HG02852 (cell line): ENCODE data around the gene CTU1.

ENCODE experiments used
- ATAC-seq: cut with Tn5 transposase; IDR thresholded peaks from one replicate; pipeline ENCODE4 v1.9.1; 2021; ENCODE audit warnings: mild to moderate bottlenecking, moderate library complexity; ENCODE audit not compliant: unreplicated experiment

The CTU1 gene

DNA sequence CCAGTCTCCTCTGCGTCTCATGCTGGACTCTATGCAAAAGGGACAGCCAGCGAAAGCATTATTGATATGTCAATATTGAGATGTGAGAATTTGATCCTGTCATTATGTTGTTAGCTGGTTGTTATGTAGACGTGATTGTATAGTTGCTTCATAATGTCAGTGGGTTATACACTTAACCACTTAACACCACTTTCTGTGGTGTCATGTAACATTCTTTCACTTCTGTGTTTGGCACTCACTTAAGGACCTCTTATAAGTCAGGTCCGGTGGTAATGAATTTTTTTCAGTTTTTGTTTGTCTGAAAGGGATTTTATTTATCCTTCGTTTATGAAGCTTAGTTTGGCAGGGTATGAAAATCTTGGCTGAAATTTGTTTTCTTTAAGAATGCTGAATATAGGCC, 26.8 kb upstream of the CTU1 start:
- no peak for ATAC-seq

DNA sequence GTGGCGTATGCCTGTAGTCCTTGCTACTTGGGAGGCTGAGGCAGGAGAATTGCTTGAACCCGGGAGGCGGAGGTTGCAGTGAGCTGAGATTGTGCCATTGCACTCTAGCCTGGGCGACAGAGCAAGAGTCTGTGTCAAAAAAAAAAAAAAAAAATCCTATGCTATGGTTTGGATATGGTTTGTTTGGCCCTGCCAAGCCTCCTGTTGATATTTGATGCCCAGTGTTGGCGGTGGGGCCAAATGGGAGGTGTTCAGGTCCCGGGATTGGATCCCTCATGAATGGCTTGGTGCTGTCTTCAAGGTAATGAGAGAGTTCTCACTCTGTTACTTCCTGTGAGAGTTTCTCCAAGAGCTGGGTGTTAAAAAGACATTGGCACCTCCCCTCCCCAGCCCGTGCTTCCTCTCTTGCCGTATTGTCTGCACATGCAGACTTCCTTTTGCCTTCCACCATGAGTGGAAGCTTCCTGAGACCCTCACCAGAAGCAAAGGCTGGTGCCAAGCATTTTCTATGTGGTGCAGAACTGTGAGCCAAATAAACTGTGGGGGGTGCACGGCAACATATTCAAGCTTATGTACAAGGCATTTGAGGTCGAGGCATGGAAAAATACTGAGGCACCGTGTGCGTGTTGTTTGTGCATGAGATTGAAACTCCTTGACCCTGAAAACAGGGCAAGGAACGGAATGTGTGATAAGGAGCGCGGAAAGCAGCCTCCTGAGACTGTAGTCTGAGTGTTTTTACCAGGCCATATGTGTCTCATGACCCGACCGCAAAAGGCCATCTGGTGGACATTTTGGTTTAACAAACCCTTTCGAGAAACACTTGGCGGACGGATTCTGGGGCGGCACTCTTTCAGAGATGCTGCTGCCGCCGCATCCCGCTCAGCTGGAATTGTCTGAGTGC, 23.8 kb upstream of the CTU1 start:
- ATAC-seq = no peak

DNA sequence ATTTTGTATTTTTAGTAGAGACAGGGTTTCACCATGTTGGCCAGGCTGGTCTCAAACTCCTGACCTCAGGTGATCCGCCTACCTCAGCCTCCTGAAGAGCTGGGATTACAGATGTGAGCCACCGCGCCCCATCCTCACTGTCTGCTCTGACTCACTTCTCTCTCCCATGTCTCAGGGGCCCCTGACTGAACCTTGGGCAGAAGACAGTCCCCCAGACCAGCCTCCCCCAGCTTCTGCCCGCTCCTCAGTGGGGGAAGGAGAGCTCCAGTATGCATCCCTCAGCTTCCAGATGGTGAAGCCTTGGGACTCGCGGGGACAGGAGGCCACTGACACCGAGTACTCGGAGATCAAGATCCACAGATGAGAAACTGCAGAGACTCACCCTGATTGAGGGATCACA, 21.5 kb upstream of the CTU1 start:
- ATAC-seq = no peak

DNA sequence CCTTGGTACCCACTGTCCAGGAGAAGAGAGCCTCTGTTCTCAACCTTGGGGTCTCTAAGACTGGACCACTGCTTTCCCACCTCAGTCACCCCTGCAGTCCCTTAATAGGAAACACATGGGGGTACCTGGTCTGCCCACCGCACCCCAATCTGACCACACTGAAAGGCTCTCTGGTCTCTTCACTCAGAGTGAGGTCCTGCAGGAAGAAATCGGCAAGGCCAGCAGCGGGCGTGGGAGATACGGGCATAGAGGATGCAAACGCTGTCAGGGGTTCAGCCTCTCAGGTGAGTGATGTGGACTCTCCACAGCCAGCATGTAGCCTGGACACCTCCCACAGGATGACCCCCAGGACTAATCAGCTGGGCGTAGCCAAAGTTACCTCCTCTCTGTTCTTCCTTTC, 20.0 kb upstream of the CTU1 start:
- ATAC-seq = no peak

DNA sequence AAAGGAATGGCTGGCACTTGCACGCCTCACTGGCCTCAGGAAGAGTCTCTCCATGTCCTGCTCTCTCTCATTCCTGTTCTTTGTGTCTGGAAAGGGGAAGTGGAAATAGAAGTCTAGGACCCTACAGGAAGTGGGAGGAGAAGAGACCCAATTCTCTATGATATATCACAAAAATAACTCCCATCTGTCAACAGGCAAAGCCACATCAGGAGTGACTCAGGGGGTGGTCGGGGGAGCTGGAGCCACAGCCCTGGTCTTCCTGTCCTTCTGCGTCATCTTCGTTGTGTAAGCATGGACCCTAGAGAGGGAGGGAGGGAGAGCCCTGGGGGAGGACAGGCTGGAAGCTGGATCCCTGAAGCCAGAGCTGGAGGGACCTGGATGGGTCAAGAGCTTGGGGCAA, 19.5 kb upstream of the CTU1 start:
- ATAC-seq = no peak

DNA sequence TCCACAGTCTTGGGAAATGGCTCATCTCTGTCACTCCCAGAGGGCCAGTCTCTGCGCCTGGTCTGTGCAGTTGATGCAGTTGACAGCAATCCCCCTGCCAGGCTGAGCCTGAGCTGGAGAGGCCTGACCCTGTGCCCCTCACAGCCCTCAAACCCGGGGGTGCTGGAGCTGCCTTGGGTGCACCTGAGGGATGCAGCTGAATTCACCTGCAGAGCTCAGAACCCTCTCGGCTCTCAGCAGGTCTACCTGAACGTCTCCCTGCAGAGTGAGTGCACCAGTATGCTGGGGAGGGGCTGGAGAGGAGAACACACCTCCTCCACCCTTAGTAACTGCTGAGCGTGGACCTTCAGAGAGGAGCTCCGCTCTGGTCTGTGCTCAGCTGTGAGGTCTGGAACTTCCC, 18.8 kb upstream of the CTU1 start:
- ATAC-seq = no peak

DNA sequence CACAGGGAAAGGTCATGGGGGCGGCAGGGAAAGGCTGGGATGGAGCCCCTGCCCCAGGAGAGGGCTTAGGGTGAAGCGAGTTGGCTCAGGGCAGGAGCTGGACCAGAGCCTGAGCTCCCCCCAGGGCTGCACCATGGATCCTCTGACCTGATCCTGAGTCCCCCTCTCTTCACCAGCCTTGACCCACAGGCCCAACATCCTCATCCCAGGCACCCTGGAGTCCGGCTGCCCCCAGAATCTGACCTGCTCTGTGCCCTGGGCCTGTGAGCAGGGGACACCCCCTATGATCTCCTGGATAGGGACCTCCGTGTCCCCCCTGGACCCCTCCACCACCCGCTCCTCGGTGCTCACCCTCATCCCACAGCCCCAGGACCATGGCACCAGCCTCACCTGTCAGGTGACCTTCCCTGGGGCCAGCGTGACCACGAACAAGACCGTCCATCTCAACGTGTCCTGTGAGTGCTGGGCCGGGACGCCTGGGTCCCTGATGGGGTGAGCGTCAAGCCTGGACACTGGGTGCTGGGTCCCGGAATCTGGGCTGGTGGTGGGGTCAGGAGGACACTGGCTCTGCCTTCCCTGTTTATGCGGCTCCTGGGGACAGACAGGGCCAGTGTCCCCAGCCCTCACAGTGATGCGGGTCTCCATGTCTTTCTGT, 17.3 kb upstream of the CTU1 start:
- ATAC-seq = no peak

DNA sequence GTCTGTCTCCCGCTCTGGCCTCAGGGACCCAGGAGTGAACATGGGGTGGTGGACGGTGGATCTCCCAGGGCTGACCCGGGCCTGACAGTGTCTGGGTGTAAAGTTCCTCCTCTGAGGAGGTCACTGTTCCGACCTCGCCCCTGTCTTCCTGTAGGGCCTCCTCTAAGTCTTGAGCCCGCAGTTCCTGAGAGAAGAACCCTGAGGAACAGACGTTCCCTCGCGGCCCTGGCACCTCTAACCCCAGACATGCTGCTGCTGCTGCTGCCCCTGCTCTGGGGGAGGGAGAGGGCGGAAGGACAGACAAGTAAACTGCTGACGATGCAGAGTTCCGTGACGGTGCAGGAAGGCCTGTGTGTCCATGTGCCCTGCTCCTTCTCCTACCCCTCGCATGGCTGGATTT, 16.5 kb upstream of the CTU1 start, which contains the start of gene SIGLEC9:
SIGLEC9 (plus strand) TSS at position 178 of the 400 bp plus-strand sequence; CDS start at position 247, 69 bp downstream.
- ATAC-seq = no peak

DNA sequence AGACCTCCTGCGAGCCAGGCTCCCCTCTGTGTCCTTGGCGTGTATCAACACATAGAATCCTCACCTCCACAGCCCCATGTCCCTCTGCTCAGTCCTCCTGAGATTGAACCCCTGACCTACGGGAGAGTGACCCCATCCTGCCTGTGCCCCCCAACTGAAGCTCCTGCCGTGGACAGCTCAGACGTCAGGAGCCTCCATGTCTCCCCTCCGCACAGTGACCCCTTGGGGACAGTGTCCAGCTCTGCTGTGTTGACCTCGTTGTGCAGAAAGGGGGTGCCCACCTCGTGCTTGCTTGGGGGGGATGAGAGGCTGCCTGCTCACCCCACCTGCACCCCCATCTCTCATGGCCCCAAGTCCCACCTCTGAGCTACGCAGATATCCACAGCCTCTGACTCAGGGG, 16.0 kb upstream of the CTU1 start:
- ATAC-seq = no peak

DNA sequence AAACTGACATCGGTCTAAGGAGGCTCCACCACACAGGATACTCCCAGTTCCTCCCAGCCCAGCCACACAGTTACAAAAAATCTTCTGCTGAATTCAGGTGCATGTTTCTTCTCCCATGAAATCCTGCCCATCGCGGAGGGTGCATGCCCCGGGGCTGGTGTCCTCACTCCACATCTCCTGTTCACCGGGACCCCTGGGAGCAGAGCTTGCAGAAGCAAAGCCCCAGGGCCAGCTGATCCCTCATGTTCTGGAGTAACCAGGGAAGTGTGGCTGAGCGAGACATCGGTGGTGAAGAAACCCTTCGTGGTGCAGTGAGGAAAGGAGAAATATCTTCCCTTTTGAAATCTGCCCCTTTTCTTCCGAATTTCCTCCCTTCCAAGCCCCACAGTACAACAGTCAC, 15.6 kb upstream of the CTU1 start:
- ATAC-seq = no peak

DNA sequence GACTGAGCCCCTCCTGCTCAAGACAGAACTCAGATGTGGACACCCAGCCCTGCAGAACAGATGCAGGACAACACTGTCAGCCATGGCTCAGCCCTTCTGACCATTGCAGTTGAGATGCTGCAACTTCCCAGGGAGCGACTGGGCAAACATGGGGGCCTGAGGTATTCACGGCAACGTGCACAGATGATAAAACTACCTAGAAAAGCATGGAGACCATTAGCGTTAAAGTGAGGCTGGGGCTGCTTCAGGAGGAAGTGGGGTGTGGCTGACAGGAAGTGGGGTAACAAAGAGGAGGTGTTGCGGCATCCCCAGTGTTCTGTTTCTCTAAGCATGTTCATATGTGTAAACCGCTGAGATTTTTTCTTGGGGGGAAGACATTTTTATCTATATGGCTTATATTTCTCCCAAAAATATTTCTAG, 15.2 kb upstream of the CTU1 start:
- ATAC-seq = no peak

DNA sequence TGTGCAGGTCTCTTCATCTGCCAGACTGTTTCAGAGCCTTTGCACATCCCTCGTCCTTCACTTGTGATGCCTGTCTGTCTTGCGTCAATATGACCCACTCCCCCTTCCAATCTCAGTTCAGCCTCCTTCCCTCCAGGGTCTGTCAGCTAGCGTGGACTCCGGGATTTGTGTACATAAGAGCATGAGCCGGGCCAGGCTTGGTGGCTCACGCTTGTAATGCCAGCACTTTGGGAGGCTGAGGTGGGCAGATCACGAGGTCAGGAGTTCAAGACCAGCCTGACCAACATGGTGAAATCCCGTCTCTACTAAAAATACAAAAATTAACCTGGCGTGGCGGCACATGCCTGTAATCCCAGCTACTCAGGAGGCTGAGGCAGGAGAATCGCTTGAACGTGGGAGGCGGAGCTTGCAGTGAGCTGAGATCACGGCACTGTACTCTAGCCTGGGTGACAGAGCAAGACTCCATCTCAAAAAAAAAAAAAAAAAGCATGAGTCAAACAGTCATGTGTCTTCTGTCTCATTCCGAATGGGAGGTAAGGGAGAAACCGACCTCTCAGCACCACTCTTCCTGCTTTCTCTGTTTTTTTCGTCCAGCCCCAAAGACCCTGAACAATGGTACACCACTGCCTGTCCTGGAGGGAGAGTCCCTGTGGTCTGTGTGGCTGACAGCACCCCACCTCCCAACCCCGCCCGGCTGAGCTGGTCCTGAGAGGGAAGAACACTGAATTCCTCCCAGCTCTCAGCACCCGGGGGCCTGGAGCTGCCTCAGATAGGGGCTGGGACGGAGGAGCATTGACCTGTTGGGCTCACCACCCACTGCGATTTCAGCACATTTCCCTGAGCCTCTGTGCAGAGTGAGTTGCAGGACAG, 14.1 kb upstream of the CTU1 start:
- no peak for ATAC-seq

DNA sequence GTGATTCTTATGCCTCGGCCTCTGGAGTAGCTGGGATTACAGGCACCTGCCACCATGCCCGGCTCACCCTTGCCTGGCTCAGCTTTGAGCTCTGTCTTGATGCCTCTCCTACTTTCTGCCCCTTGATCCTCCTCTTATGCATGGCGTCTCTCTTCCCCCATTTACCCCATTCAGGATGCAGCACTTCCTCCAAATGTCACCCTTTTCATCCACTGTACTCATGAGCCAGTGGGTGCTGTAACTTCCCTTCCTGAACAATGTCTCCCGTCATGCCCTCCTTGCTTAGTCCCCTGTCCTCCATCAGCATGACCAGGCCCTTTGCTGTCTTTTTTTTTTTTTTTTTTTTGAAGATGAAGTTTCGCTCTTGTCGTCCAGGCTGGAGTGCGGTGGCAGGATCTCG, 13.0 kb upstream of the CTU1 start:
- no peak for ATAC-seq

DNA sequence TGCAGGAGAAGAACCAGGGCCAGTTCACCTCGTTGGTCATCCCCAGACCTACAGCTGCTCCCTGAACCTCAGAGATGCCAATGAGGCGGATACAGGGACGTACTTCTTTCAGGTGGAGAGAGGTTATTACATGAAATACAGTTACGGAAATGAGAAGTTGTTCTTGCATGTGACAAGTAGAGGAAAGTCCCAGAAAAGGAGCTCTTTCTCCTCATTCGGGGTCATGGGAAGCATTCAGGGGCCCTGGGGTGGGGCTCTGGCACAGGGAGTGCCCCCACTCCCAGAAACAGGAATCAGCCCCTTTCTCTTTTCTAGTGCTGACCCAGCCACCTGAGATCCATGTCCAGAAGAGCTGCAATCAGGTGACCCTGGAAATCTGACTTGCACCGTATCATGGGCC, 12.0 kb upstream of the CTU1 start:
- ATAC-seq = no peak

DNA sequence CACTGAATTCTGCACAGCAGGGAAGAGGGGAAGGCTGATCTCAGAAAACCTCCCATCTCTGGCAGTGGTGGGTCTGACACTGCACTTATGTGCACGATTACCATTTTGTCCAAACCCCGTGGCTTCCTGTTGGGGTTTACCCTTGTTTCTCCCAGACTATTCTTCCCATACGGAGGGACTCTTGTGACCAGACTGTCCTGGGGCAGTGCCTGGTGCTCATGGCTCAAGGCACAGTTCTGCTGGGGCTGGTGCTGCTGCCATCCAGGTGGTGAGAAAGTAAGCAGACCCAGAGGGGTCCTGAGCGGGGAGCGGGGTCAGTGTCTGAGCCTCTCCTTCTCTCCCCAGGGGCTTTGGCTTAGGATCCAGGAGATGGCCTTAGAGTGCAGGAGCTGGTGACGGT, 11.4 kb upstream of the CTU1 start:
- no peak for ATAC-seq

DNA sequence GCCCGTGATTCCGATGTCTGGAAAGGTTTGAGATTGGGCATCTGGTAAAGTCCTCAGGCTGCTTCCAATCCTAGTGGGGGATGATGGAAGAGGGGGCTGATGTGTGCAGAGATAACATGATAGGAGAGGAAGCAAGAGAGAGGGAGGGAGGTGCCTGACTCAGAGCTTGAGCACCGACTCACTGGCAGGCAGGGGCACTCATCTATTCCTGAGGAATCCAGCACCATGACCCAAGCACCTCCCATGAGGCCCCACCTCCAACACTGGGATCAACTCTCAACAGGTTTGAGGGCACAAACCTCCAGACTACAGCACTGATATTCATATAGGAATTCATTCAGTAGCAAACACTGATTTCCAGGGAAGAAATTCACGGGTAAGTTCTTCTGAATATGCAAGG, 10.9 kb upstream of the CTU1 start:
- no peak for ATAC-seq

DNA sequence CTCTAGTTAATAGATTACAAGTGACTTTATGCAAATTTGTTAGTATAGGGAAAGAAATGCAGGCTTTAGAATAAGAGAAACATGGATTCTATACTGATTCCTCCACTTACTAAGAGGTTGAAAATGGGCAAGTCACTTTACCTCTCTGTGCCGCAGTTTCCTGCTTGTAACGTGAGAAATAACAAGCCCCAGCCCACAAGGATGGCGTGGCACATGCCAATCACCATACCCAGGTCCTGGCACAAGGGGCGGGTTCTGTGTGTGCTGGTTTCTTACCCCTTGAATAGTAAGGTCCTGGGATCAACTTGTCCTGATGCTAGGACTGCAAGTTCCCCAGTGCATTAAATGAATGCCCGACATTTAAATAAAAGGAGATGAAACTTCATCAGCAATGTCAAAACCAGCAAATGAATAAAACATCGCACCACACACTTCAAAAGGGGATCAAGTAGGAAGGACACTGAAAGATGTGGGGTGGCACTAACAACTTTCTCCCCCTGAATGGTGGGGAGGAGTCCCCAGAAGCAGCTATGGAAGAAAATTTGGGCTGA, 8.6 kb upstream of the CTU1 start:
- no peak for ATAC-seq

DNA sequence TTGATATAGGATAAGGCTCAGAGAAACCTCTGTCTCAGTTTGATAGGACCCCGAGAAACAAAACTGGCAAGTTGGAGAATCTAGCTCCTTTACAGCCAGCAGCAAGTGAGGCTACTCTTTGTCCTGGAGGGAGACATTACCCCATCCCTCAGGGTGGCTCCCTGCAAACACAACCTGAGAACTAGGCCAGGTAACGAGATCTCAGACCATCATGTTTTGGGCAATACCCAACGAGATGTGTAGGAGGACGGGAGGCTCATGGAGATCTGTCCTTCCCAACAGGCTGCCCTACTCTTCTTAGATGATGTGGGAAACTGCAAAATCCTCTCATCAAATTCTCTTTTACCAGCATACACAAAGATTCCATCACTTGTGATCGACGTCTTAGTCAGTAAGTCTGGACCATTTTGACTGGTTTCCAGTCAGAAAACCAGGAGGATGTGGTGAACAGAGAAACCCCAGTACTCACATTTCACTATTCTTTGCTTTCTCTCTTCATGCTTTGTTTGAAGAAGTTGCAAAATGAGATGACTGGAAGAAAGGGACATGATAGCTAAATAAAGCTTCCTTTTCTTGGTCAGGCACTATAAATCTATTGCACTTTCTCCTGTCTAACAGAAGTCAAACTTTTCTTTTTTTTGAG, 6.0 kb upstream of the CTU1 start:
- no peak for ATAC-seq

DNA sequence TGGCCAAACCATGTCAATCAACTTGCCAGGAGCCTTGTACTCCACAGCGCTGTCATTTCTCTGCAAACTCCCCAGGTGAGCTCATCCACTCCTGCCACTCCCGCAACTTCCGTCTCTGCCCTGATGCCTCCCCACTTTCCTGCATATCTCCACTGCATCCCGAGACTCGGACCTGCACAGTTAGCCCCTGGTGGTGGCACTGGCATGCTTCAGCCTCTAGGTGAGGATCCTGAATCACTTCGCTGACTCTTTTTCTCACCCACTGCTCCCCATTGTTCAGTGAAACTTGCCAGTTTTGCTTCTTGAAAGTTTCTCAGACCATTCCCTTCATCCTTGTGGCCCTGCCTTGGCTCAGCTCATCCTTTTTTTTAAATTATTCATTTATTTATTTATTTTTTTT, 3.4 kb upstream of the CTU1 start:
- ATAC-seq = no peak

DNA sequence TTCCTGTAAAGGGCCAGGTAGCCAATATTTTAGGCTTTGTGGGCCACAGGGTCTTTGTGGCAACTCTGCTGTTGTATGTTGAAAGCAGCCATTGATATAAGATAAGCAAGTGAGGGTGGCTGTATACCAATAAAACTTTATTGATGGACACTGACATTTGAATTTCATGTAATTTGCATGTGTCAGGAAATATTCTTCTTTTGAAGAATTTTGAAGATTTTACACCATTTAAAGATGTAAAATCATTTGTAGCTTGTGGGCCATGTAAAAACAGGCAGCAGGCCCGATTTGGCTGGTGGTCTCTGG, 2.4 kb upstream of the CTU1 start:
- no peak for ATAC-seq

DNA sequence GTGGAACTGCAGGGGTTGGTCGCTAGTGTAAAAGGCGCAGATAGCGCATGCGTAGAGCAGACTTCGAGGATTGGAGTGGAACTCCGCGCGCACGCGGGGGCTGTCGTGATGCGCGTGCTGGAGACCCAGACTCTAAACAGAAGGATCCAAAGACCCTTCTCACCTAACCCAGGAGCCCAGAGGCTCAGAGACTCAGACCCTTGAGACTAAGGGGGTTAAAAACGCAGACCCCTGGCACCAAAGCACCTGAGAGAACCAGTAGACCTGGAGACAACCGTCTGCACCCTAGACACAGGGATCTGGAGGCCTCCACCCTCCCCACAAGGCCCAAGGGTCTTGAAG, 567 bp upstream of the CTU1 start:
- peak; percentile 32 for ATAC-seq
